HG03045 (cell line): Measurements from ENCODE around the gene SPTBN5.

ENCODE experiments used
- ATAC-seq: cut with Tn5 transposase; IDR thresholded peaks from one replicate; pipeline ENCODE4 v1.9.1; 2021; ENCODE audit warnings: mild to moderate bottlenecking, moderate library complexity; ENCODE audit not compliant: unreplicated experiment

SPTBN5 gene

GRCh38 chr15:41926185-41927056, 32.6 kb upstream of the SPTBN5 start:
- no peak for ATAC-seq

- no peak for ATAC-seq
Measured at GRCh38 chr15:41925086-41925608, 31.3 kb upstream of the SPTBN5 start.

GRCh38 chr15:41923401-41923997, 29.6 kb upstream of the SPTBN5 start:
- no peak for ATAC-seq

- ATAC-seq = no peak
Measured at GRCh38 chr15:41922353-41922752, 28.5 kb upstream of the SPTBN5 start.

GRCh38 chr15:41921639-41922038, 27.8 kb upstream of the SPTBN5 start:
- ATAC-seq = no peak

- ATAC-seq = no peak
Measured at GRCh38 chr15:41921167-41921566, 27.3 kb upstream of the SPTBN5 start.

GRCh38 chr15:41919954-41920538, 26.2 kb upstream of the SPTBN5 start:
- no peak for ATAC-seq

GRCh38 chr15:41919201-41919820, 25.5 kb upstream of the SPTBN5 start:
- ATAC-seq = no peak

- no peak for ATAC-seq
Measured at GRCh38 chr15:41918506-41919126, 24.8 kb upstream of the SPTBN5 start.

- no peak for ATAC-seq
Measured at GRCh38 chr15:41917767-41918430, 24.0 kb upstream of the SPTBN5 start.

- ATAC-seq = no peak
Measured at GRCh38 chr15:41915255-41915994, 21.6 kb upstream of the SPTBN5 start.

- ATAC-seq = no peak
Measured at GRCh38 chr15:41914411-41914810, 20.6 kb upstream of the SPTBN5 start.

- ATAC-seq = no peak
Measured at GRCh38 chr15:41913256-41913655, 19.4 kb upstream of the SPTBN5 start.

GRCh38 chr15:41911691-41912345, 18.0 kb upstream of the SPTBN5 start:
- ATAC-seq = no peak

- no peak for ATAC-seq
Measured at GRCh38 chr15:41908736-41909461, 15.0 kb upstream of the SPTBN5 start.

GRCh38 chr15:41907141-41907540, 13.3 kb upstream of the SPTBN5 start:
- ATAC-seq = no peak

- no peak for ATAC-seq
Measured at GRCh38 chr15:41906608-41907007, 12.8 kb upstream of the SPTBN5 start.

- no peak for ATAC-seq
Measured at GRCh38 chr15:41905036-41905793, 11.4 kb upstream of the SPTBN5 start.
